HG03097 (cell line): ENCODE measurements around the gene TCIRG1.

Experiments
- ATAC-seq: cut with Tn5 transposase; IDR thresholded peaks from one replicate; pipeline ENCODE4 v1.9.1; 2021; ENCODE audit not compliant: unreplicated experiment, low FRiP score

The TCIRG1 gene

DNA sequence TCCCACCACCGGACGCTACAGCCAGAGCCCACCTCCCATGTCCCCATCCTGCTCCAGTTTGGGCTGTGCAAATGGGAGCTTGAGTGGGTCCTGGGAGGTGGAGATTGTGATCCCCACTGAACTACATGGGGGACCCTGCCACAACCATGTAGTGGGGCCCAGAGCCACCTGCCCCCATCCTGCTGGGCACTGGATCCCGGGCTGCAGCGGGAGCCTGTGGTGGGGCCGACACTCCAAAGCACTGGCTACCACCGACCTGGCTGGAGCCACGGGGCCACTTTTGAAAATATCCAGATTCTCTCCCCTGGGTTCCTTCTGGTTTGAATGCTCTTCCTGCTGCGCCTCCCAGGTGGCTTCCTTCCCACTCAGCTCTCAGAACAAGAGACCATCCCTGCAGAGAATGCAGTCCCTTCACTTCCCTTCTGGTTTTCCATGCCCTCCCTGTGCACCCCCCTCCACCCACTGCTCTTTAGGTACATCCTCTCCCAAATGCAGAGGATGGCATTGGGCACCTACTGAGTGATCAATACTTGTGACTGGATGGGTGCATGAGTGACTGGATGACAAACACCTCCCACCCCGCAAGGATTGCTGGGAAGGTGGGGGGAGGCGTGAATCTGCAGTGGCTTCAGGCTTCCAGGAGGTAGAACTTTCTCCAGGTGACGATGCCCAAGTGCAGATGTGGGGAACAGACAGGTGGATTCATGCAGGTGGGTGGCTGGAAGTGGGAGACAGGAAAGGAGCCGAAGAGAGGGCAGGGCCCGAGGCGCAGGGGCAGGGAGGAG lies 34.1 kb upstream of the TCIRG1 start:
- ATAC-seq, result no peak

DNA sequence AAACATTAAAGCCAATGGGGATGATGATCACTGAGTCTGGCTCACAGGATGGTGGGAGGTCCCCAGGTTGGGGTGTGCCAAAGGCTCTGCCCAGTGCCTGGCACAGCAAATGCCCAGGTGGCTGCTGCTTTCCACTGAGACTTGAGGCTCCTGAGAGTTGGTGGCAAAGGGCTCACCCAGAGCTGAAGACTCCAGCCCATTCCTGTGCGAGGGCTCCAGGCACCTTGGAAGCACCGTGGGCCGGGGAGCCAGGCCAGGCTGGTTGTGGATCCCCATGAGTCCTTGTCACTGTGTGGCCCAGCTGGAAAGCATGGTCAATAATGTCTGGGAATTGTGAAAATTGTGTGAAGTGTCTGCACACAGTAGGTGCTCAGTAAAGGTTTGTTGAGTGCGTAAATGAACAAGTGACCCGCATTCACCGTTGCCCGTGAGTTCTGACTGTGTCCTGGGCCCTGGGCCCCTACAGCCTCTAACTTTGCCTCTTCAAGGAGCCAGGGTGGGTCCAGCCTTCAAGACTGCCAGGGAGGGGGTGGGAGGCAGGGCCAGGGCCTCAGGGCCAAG lies 32.1 kb upstream of the TCIRG1 start:
- ATAC-seq, result no peak

DNA sequence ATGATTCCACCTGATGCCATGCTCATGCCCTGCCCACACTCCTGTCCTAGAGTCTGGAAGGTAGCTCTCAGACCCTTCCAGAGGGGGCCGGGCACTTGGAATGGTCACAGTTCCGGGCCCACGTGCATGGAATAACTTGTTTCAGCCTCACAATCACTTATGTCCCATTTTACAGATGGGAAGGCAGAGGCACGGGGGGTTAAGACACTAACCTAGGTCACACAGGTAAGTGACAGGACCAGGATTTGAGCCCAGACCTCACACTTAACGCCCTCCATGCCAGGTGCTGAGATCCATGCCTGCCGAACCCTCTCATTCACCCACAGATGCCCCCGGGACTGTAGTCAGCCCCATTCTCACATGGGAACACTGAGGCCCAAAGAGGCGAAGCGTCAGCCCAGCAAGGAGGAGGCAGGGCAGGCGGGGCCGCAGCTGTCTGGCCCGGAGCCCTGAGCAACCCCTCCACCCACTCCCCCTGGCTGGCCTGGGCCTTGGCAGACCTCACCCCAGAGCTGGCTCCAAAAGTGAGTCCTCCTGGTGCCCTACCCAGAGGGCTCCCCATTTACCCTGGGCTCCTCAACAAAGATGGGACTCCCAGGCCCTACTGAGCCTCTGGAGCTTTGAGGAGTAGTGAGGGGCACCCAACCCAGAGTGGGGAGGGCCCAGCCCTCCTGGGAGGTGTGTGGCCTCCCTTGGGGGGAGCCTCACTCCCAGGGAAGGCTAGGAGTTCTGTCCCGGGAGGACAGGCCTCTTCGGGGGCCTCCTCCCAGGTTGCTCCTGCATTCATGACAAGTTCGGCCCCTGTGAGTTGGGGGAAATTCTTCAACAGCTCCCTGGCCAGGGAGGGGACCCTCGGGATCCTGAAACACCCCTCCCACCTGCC lies 31.1 kb upstream of the TCIRG1 start:
- ATAC-seq, result no peak

DNA sequence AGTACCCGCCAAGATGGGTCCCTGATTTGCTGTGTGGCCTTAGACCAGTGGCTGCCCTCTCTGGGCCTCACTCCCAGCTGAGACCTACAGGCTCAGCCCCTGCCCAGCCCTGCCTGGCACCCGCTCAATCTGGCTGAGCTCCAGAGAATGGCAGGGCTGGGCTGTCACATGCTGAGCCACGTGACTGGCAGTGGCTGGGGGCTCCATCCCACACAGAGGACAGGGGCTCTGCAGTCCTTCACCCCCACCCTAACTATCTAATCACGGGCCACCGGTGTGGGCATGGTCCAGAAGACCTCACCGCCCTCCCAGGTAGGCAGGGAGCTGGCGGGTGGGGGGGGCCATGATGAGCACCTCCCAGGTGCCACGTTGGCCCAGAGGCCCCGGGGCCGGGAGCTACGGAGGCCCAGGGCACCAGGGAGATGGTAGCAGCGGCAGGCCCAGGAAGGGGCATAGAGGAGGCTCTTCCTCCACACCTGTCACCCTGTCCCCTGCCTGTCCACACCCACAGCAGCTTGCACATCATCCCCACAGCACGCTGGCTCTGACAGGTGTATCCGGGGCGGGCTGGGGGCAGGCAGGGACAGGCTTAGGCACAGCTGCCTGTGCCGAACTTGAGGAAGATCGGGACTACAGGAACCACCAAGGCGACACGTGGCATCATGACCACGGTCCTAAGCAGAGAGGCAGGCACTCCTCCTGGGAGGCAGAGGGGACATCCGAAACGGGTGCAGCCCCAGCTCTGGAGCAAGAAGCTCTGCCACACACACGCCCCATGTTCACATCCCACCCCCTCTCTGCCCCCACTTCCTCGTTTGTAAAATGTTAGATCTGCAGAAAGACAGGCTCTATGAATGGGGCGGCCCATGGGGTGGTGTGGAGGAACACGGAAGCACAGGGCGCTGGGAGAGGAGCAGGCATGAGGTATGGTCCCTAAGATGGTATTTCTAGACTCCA lies 30.2 kb upstream of the TCIRG1 start:
- no peak for ATAC-seq

DNA sequence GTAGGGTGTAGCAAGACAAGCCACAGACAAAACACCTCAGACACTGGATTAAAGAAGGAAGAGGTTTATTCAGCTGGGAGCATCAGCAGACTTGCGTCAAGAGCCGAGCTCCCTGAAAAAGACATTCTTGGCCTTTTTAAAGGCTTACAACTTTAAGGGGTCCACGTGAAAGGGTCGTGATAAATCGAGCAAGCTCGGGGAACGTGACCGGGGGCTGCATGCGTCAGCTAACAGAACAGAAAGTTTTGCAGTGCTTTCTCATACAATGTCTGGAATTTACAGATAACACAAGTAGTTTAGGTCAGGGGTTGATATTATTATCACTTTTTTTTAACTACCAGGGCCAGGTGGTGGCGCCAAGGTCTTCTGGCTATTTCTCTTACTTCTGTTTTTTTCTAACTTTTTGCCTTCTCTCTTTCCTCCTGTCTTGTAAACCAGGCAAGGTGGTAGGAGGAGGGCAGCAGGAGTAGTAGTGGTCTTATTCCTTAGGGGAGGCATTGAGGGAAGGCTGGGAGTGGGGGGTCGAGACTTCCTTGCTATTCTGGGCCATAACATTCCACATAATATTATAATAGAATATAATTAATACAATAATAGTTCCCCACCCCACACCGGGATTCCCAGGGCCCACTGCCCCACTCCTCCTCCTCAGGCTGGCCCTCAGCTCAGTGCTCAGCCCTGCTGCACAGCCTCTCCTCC lies 29.3 kb upstream of the TCIRG1 start:
- ATAC-seq, result no peak

DNA sequence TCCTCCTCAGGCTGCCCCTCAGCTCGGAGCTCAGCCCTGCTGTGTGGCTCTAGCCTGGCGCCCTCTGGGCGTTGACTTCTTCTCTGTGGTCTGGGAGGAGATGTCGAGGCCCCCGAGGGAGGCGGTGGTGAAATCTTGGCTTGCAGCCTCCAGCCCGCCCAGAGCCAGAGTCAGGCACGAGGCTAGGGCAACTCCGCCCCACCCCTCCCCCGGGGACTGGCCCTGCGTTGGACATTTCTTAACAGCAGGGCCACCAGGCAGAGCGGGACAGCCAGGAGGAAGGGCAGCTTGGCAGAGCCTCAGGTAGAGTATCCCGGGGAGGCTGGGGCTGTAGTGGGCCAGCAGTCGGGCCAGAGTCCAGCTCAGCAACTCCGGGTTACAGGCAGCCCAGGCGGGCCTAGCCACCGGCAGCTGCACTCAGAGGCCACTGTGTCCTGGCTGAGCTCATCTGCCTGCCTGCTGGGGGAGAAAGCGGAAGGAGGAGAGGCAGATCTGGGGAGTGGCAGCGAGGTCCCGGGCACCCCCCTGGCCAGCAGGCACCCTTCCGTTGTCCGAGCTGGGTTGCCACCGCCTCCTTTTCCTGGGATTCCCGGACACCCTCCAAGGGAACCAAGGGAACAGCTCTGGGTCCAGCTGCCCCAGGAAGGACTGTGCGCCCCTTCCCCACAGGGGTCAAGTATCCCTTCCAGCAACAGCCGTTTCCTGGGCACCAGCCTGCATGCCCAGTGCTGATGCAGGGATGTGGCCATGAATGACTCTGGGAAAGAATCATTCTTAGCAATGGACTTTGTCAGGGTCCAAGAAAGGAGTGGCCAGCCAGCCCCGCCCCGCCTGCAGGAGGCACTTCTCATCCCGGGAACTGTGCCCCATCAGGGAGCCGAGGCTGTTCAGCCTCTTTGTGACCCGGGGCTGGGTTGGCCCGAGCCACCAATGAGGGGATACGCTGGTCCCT lies 28.5 kb upstream of the TCIRG1 start, which contains the start of gene ALDH3B1:
Gene ALDH3B1 (plus strand): TSS at position 238 of the 952 bp plus-strand sequence. CDS start 4,971 bp downstream, outside the sequence.
- ATAC-seq, result no peak

DNA sequence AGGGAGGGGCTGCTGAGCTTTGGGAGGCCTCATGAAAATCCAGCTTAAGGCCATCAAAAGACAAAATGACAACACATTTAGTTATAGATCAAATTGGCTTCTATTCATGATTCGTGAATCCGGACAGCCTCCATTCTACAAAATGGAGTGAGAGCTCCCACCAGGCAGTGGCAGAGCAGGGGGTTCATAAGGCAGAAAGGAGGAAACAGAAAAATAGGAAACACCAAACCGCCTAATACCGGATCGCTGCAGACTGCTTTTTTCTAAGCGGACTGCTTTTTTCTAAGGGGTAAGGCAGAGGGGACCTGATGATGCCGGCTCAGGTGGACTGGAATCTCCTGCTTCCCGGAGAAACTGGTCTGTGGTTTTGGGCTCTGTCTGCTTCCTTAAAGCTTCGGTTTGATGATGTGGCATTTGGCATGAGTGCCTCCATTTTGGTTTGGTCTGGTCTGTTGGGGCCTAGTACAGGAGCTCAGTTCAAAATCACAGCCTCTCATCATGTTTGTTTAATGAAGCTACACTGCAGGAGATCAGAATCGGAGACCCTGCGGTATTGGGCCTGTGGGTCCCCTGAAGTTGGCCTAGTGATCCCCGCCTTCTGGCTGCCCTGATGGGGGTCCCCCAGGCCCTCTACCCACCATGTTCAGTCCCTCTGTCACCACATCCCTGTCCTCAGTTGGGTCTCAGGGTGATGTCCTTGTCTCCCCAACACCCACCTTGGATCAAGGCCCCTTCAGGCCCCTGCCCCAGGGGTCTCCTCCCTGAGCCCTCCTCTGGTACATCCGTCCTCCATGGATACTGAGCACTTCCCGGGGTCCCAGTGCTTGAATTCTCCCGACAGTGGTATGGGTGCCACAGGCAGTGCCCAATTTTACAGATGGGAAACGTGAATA lies 27.5 kb upstream of the TCIRG1 start:
- no peak for ATAC-seq

DNA sequence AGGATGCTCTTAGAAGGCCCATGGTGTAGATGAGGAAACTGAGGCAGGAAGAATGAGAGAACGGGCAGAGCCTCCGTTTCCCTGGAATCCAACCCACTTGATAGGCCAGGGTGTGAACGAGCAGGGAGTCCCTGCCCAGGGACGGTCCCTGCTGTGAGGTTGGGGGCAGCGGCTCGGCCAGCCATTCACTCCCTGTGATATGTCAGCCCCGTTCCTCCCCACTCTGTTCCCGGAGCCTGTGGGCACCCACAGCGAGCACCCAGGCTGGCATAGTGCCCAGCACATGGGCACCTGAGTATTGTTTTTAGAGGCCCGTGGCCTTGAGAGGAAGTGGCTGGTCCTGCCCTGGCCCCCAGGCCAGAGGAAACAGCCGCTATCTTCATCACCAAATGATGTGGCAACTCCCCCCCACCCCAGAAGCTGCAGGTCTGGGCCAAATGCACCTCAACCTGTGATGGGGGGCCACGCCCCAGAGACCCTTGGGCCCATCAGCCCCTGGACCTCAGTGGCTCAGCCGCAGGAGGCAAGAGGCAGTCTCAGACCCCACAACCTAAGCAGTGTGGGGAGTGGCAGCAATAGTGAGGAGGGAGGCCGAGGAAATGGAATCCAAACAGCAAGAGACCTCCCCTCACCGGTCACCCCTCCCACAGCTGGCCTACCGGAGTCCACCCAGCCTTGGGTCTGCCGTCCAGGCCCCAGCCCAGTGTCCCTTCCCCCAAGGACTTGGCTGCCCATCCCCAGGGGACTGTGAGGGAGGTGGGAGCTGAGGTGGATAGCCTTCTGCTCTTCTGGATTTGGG lies 26.6 kb upstream of the TCIRG1 start:
- ATAC-seq, result no peak

DNA sequence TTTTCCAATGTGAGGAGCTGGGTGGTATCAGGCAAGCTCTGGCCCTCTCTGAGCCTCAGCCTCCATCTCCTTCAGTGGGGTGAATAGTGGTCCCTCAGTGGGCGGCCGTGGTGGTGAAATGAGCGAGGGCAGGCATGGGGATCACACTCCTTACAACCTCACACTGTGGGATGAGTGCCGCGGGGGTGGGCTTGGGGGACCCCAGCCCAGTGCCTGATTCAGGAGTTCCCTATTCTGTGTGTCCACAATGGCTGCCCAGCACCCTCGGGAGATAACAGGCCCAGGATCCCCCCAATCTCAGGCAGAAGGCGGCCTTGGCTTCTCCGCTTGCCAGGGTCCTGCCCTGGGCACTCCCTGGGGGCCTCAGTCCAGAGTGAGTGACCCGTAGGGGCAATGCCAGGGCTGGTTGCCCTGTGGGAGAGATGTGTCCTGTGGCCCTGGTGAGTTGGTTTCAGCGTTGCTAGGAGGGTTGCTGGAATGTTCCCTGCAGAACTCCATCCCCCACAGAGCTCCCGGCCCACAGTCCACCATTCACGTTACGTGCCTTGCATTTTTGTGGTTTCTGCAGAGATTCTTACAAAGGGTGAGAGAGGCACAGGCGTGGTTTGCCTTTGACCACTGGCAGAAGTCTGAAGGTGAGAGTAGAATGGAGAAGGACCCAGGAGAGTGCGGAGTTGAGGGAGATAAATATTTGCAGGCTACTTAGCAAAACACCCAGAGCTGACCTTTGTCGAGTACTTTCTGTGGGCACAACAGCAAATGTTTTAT lies 25.8 kb upstream of the TCIRG1 start:
- no peak for ATAC-seq

DNA sequence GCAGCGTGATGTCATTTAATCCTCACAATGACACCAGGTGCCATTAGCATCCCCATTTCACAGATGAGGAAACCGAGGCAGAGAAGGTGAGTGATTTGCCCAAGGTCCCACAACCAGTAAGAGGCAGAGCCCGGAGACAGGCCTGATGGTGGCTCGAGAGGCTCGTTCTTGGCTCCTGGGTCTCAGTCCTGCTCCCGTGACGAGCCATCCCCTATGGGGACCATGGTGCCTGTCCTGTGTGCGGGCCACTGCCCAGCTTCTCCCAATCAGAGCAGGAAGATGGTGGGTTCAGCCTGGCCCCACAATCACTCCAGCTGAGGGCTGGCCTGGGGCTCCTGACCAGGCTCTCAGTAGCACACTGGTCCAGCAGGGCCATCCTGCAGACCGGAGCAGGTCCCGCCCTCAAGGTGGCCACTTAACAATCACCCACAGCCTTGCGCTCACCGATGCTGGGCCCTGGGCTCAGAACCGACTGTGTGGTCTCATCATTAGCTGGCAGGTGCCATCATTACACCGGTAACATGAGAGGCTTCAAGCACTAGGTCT lies 25.1 kb upstream of the TCIRG1 start:
- ATAC-seq, result no peak

DNA sequence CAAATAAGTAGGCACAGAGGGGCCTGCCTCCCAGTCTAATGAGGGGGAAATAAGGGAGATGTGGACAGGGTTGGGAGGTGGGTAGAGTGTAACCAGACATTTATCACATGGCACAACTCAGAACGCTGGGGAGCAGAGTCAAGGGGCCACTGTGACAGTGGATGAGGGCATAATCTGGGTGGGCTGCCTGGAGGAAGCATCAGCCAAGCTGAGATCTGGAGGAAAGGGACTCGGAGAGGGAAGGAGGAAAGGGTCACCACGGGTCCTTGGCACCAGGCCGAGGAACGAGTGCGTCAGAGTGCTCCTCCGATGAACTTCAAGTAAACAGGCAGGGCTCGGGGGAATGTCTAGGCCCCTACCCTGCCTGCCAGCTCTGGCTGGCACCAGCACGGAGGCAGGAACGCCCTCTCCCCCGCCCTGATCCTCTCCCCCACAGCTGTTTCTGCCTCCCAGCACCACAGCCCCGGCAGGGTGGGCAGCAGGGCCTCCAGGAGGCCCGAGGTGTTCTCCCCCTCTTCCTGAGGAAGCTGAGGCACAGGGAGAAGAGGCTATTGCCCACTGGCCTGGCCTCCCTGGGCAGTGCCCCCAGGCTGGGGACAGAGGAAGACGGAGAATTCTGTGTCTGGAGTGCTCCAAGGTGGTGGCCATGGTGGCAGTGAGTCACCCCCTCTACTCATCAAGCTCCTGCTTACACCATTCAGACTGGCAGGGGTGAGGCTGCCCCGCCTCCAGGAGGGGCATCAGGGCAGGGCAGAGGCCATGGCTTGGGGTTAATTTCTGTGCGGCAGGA lies 24.5 kb upstream of the TCIRG1 start:
- ATAC-seq, result no peak

DNA sequence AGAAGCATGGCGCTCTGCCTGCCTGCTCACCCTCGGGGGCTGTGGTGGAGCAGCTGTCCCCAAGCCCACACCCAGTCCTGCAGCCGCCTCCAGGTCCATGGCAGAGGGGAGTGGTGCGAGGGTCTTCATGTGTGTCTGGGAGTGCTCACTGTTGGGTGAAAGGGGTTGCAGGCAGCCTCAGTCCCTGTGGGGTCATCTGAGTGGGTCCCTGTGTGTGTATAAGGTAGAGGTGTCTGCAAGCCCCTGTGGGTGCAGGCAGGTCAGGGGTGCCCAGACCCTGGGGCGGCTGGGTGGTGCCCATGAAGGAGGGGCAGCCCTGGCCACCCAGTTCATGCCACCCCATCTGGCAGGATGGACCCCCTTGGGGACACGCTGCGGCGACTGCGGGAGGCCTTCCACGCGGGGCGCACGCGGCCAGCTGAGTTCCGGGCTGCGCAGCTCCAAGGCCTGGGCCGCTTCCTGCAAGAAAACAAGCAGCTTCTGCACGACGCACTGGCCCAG lies 23.8 kb upstream of the TCIRG1 start:
- ATAC-seq, result no peak

DNA sequence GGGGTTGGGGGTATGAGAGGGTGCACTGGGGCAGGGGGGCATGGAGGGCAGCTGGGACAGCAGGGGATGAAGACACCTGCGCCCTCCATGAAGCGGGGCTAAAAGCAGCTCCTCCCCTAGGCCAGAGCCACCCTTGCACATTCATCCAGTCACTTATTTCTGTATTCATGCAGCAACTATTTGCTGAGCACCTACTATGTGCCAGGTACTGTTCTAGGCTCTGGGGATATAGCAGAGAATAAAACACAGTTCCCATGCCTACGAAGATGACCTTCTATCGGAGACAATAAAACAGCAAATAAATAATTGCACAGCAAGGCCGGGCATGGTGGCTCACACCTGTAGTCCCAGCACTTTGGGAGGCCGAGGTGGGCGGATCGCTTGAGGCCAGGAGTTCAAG lies 23.4 kb upstream of the TCIRG1 start:
- no peak for ATAC-seq

DNA sequence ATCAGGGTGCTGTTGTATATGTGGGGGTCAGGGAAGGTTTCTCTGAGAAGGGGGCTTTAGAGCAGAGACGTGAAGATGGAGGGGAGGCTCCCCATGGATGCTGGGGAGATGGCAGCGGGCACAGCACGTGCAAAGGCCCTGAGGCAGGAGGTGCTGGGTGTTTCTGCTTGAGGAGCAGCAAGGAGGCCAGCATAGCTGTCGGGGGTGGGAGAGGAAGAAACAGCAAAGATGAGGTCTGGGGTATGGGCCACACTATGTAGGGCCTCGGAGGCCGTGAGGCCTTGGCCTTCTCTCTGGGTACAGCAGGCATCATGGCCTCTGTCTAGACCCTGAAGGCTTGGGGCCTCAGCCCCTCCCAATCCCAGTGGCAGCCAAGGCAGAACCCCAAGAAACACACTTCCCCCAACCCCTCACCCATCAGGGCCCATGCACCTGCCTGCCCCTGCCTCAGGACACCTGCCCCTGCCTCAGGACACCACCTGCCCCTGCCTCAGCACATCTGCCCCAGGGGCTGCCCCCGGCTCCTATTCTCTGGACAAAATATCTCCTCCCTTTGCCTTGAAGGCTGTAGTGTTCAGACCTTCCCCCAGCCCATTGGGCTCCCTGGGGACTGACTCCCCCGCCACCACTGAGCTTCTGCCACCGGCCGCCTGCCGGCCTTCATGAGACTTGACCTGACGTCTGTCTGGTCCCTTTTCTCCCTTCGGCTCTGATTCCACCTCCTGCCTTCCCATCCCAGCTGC lies 22.5 kb upstream of the TCIRG1 start:
- ATAC-seq, result no peak
